Pons (tissue), 1 donor: Measurements from ENCODE around the gene NPAS1.
"Not testable (repeated sequence)": the region's sequence is repeated elsewhere in the genome, so short reads cannot be mapped to it uniquely, and the experiment has no call there.

Source experiments
- DNase-seq: peaks from one replicate; pipeline ENCODE4 v3.0.0-alpha.2; 2016; ENCODE audit warnings: low spot score

NPAS1 gene

DNA sequence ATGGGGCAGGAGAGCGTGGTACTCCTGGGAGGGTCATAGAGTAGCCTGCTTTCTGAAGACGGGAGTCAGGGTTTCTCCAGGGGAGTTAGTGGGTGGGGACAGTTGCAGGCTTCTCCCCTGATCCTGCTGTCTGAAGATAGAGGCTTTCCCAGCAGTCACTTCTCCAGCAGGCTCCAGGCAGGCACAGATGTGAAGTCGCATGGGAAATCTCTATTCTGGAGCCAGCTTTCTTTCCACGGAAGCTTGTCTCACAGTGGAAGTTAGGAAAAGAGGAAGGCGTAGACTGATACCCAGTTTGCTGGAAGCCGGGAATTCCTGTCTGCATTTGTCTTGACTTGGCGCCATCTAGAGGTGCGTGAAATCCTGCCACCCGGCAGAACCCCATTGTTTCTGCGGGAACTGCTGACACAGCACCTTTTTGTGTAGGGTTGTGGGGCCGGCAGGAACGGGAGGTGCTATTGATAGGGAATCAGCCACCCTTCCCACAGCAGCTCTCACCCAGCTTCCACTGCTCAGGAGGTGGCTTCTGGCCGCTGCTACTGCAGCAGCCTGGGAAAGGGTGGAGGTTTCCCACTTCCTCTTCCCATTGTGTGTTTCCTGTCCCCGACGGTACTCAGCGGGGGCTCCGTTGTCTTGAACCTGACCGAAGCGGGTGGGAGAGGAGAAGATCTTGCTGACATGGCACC, 28.5 kb upstream of the NPAS1 start:
- DNase-seq: peak; percentile 94

DNA sequence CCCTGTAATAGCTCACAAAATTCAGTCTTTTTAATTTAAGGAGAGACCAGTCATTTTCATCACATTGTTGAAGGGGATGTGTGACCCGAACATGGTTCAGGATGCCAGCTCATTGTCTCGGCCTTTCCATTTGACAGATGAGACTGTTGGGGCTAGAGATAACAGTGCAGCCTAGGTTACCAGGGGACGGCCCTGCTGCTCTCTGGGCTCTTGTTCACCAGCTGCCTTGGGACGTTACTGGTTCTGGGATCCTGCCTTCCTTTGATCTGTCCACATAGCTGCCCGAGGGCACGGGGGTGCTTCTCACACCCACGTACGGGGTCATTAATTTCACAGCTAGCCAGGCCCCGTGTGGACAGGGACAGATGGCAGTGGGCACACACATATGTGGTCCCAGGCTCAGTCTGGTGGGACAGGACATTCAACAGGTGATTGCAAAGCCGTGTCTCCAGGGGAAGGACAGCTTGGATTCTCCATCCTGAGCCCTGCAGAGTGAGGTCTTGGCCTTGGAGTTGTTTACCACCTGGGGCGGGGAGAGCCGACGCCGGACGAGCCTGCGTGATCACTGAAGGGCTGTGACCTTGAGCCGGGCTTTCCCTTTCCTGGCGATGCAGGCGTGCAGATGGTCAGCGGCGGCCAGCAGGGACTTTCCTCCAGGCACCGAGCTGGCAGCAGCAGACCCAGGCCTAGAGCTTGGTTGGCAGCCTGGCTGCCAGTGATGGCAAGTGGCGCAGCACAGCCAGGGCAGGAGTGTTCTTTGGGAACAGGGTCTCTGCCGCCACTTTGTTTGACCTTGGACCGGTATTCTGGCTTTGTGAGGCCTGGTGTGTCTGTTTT, 26.7 kb upstream of the NPAS1 start:
- no peak for DNase-seq

DNA sequence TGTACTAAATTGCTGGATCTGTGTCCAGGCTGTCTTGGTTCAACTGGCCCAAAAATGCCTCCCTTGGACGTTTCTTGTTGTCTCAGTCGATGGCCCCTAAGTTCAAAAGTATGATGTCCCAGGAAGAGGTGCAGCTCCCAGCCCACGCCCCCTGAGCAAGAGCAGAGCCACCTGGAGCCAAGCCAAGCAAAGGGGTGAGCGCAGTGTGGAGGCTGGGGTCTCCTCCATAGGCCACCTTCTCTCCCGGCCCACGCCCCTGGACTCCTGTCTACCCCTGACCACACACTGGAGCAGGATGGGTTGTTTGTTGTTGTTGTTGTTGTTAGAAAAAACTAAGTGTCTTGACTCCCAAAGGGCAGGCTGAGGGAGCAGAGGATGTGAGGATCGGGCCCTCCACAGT, 26.0 kb upstream of the NPAS1 start:
- no peak for DNase-seq

DNA sequence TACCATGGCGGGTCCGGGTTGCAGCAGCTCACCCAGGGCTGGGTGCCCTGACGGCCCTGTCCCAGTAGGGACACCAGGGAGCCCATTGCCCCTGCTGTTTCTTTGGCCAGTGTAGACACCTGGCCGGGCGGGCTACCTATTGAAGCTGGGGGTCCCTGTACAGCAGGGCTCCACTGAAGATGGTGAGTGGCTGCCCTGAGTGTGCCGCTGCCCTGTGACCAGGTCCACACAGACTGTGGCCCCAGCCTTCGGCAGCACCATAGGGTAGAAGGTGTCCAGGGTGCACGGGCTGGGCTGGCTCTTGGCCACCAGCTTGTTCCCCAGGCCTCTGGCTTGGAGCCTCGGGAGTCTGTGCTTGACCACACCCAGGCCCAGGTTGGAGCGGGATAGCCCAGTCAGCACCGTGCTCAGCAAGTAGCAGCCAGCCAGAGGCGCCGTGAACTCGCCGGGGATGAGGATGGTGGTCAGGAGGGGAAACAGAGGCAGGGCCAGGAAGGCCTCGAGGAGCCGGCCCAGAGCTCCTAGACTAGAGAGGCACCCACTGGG, 25.4 kb upstream of the NPAS1 start:
- DNase-seq: no peak

DNA sequence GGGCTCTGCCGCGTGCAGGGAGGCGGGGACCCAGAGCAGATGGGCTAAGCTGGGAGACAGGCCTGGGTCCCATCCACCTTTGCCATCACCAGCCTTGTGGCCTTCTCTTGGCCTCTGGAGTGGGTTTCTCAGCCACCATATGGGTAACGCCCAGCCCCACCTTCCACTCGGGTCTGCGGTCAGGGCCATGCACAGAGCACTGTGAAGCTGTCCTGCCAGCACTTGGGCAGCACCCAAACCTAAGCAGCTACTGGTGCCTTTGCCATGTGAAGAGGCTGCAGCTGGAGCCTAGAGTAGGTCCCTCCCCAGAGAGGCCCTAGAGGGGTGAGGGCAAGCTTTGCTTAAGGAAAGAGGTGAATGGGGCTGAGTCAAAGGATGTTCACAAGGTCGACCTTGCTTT, 24.1 kb upstream of the NPAS1 start:
- no peak for DNase-seq

DNA sequence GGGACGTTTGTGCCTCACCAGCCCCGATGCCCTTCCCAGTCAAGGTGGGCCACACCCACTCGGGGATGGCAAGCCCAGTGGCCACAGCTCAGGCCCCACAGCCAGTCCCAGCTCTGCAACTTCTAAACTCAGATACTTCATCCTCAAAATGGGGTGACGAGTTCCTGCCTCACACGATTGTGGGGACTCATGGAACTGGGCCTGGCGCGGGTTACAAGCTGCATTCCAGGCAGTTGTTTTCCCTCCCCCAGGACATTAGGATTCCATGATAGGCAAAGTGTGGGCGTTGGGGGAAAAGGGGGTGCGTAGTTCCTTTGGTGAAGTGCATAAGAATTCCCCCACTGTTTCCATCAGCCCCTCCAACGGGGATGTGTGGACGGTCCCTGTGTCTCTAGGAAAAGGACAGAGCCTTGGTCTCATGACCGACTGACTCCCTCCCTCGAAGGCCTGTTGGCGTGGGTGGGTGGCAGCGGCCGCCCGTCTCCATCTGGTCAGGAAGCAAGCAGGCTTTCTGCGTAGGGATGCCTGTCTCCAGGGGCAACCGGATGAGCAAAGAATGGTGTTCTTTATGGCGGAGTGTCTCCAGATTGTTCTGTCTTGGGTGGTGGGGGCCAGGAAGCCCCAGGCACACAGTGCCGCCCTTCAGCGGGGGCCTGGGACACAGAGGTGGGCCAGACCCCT, 21.1 kb upstream of the NPAS1 start:
- DNase-seq: peak; percentile 68

DNA sequence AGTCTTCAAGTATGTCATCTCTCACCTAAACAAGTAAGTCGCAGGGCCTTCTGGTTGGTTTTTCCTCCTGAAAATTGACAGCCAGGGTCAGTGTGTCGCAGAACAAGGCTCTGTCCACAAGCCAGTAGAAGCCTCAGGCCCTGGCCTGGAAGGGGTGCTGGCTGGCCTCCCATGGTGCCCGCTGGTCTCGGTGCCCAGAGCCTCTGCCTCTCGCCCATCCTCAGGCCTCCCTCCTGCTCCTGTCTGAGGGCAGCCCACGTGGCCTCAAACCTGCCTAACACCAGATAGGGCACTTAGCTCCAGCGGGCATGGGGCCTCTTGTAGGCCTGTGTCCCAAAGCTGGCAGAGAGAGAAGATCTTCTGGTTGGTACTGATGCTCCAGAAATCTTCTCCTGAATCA, 20.3 kb upstream of the NPAS1 start:
- DNase-seq: no peak

DNA sequence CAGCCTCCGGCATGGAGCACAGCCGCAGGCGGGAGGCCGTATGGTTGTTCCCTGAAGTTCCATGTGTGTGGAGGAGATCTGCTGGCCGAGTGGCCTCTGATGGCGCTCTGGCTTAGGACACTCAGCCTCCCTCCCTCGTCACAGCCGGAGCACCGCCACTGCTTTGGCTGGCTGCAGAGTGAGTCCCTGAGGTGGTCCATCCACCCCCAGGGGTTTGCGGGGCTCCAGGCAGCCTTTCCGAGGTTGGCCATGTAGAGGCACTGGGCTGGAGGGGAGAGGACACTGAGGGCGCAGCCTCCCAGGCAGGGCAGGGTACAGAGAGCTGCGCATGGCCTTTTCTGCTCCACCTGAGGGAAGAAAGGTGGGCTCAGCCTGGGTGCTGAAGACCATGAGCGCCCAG, 19.8 kb upstream of the NPAS1 start:
- DNase-seq: no peak

DNA sequence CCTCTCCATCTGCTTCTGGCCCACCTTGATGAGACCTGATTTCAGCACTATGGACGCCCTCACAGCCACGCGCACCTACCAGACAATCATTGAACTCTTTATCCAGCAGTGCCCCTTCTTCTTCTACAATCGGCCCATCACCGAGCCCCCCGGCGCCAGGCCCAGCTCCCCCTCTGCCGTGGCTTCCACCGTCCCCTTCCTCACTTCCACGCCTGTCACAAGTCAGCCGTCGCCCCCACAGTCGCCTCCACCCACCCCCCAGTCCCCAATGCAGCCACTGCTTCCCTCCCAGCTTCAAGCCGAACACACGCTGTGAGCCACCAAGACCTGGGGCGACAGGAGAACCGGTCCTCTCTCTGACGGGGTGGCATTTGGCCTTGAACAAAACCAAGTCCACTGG, 19.3 kb upstream of the NPAS1 start:
- DNase-seq: no peak

DNA sequence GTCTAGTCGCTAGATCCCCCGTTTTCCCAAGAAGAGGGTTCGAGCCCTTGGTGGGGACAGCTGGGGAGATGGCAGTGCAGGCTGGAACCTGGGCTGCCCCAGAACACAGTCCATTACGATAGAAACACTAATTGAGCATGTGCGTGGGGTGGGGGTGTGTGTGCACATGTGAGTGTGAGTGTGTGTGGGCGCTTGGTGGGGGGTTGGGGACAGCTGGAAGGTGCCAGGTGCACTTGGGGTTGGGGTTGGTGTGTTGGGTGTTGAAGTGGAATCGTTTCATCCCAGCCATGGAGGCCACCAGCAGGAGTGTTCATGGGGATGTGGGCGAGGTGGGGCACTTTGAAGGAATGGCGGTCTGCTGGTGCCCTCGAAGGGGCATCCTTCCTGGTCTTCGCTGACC, 18.1 kb upstream of the NPAS1 start:
- no peak for DNase-seq

DNA sequence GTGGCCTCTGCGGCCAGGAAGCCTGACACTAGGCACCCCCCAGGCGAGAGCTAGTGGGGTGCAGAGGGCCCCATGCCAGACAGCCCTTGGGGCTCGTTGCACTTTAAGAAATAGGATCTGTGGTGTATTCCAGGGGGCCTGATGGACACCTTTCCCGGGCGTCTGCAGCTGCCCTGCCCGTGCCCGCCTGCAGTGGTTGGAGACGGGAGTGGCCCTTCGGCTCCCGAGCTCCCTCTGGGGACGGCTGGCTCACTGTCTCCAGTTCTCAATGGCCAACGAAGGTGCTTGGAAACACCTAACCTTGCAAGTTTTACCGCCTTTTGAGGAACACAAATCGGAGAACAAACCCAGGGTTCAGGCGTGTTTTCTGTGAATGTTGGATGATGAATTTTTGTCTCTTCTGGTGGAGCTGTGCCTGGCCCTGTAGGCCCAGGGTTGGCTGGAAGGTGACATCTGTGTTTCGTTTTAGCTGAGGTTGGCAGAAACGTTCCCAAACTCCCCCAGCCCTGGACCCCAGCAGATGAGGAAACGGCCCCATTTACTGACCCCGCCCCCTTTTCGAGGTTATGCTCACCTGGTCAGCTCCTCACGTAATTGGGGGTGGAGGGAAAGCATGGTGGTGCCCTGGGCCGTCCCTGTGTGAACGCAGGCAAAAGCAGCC, 17.4 kb upstream of the NPAS1 start:
- no peak for DNase-seq

DNA sequence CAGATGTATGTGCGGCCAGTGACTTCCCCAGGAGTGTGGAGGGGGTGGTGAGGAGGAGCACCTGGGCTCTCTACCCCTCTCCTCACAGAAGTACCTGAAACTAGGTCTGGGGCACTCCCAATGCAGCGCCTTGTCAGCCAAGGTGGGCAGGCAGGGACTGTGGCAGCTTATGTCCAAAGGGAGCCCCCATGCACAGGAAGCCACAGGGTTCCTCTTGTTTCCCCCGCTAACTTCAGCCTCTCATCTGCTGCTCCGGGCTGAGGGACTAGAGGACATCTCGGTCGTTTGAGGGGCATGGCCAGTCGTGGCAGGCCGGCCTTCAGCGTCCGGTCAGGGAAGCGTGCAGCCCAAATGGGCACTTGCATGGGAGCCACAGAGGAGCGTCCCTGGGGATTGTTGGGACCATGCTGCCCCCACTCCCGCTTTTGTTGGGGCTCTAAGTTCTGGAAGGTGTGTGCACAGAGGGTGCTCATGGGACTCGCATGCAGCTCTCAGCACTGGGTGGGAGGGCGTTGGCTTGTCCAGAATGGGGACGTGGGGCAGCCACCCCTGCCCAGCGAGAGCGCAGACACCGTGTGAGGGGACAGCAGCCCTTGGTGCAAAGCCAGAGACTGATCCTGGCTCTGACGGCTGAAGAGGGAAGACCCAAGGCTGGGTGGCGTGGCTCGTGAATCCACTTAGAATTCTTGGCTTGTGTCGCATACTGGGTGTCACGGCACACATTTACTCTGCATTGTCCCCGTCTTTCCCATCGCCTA, 16.6 kb upstream of the NPAS1 start:
- no peak for DNase-seq

DNA sequence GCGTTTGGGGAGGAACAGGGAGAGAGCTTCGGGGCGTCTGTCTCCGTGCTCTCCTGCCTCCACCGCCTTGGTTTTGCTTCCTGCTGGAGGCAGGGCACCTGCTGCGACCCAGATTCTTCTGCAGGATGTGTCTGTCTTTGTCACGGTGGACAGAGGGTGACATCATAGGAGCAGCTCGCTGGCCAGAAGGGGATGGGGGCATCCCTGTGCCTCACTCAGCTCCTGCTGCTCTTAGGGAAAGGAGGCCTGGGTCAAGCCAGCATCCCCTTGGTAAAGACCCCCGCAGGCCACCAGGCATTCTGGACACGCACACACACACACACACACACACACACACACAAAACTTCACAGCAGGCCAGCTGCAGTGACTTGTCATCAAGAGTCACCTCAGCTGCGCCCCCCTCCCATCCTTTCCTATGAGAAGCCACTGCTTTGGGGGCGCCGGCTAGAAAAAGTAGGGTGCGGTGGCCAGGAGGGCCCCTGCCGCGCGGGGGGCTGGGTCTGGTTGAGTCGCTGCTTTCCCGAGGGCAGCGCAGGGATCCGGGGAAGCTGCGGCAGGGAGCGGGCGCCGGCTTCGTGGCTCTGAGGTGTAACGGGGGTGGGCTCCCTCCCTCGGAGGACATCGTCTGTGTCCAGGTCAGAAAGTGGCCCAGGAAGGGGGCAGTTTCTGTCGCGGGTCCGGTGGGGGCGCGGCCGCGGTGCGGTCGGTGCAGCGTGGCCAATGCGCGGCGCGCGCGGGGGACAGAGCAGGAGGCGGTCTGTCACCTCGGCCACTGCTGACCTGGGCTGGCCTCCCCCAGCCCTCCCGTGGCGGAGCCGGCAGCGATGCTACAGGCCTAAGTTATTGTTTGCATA, 15.8 kb upstream of the NPAS1 start:
- no peak for DNase-seq

DNA sequence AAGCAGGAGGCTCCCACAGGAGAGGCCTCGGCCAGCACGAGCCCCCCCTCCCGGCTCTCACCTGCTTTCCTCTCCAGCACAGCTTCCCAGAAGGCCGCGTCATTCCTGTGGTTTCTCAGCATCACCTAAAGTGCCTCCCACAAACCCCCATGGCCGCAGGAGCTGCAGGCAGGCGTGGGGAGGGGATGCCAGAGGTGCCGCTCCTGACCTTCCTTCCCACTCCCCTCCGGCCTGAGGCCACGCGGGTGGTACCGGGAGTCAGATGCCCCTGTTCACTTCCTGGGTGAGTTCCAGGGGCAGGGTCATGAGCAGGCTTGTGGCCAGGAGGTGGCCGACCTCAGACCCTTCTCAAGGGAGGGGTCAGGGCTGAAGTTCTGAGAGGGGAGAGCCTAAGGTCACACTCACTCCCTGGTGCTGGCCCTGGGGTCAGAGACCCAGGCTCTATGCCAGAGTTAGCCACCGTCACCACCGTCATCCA, 14.4 kb upstream of the NPAS1 start:
- no peak for DNase-seq

DNA sequence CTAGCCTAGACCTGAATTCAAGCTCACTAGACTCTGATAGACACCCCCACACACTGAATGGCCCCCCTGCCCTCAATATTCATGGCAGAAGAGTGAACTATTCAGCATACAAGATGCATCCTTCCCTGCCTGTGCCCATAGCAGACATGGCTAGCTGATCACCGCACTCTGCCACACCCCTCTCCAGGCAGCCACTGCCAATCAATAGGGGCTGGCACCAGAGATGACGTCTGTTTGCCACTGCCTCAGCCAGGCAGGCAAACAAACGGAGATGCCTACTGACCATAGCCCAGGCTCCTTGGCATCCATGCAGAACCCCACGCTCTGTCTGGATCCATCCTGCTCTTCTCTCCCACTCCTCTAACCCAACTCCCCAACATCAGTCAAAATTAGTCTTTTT, 13.8 kb upstream of the NPAS1 start:
- DNase-seq: no peak

DNA sequence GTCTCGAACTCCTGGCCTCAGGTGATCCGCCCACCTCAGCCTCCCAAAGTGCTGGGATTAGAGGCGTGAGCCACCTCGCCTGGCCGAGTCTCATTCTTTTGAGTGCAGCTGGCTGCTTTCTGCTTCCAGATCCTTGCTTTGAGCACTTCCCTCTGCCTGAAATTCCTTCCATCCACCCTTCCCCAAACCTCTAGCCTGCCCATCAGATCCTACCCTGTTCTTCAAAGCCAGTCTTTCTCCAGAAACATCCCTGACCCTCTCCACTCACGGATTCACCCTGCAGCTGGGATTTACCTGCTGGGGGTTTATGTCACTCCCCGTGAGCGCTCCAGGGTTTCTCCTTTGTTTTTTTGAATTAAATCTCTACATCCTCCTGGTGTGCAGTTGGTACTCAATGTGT, 13.1 kb upstream of the NPAS1 start:
- DNase-seq: no peak

DNA sequence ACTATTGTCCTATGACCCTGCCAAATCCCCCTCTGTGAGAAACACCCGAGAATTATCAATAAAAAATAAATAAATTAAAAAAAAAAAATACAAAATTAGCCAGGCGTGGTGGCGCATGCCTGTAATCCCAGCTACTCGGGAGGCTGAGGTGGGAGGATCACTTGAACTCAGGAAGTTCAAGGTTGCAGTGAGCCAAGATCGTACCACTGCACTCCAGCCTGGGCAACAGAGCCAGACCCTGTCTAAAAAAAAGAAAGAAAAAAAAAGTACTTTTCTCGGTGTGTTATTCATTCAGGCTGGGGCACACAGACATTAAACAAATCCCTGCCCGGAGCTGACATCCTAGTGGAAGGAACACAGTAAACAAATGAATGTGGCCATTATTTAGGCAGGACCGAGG, 9.1 kb upstream of the NPAS1 start:
- DNase-seq: not testable (repeated sequence)

DNA sequence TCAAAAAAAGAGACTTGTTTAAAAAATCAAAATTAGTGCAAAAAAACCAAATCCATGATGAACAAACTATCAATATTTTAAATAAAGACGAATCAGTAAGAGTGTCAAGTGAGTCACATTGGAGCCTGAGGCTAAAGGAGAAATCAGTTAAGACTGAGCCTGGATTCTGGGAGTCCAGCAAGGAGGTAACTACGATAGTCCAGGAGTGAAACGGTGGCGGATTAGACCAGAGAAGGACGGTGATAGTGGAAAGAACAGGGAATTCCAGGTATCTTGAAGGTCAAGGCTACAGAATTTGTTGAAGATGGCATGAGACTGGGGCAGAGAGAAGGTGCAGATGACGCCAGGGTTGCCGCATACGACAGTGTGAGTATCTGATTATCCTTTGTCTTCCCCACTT, 7.0 kb upstream of the NPAS1 start:
- no peak for DNase-seq

DNA sequence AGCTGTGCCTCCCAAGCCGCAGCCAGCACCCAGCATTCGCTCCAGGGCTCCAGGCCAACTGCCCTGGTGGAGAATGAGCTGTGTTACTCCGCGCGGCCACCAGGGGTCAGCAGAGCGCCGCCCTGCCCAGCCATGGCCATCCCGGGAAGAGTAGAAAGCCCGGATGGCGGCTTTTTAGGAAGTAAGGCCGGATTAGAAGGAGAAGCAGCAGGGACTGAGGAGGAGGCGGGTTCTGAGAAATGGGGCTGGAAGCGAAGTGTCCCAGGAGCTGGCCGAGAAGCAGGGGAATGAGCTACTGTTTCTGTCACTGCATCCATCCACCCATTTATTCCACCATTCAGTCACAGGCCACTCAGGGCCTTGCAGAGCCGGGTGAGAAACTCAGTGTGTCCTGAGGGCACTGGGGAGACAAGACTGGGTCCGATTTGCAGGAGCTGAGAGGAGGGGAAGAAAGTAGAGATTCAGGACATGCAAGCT, 6.6 kb upstream of the NPAS1 start:
- peak; percentile 64 for DNase-seq

DNA sequence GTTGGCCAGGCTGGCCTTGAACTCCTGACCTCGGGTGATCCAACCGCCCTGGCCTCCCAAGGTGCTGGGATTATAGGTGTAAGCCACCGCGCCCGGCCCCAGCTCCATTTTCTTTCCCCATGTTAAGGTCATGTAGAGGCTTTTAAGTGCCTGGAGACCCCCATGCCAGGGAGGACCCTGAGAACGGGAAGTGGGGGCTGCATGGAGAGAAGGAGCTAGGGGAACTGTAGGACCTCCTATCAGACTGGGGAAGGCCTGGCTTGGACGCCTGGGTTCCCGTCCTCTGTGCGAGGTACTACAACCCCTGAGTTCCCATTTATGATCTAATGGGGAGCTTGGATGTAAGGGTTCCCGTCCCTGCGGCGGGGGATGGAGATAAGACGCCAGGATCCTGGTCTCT, 714 bp upstream of the NPAS1 start:
- DNase-seq: no peak
